Dendritic cell treated with granulocyte-macrophage colony-stimulating factor and Interleukin-4, amounts not matched to agents 40 ng/mL and 50 ng/mL, for 4 days (primary cell): Measurements from ENCODE around the gene STIM1.

Experiments used
- H3K27ac Mint-ChIP-seq: one replicate; pipeline ENCODE4 v1.8.0; 2022; ENCODE audit warnings: mild to moderate bottlenecking, mixed read lengths
- H3K27me3 Mint-ChIP-seq: one replicate; pipeline ENCODE4 v1.8.0; 2022; ENCODE audit warnings: mild to moderate bottlenecking, mixed read lengths
- H3K36me3 Mint-ChIP-seq: one replicate; pipeline ENCODE4 v1.8.0; 2022; ENCODE audit warnings: low read depth, mixed read lengths
- H3K4me1 Mint-ChIP-seq: one replicate; pipeline ENCODE4 v1.8.0; 2022; ENCODE audit warnings: low read depth, mixed read lengths
- H3K4me3 Mint-ChIP-seq: one replicate; pipeline ENCODE4 v1.8.0; 2022; ENCODE audit warnings: mild to moderate bottlenecking, moderate library complexity, mixed read lengths
- H3K9me3 Mint-ChIP-seq: one replicate; pipeline ENCODE4 v1.8.0; 2022; ENCODE audit warnings: mixed read lengths
- intact Hi-C: fragments of 100-400 bp; cut with micrococcal nuclease; formaldehyde crosslinking; loops from one replicate; pipeline ENCODE4 v1.15.0; 2022

STIM1 gene

DNA sequence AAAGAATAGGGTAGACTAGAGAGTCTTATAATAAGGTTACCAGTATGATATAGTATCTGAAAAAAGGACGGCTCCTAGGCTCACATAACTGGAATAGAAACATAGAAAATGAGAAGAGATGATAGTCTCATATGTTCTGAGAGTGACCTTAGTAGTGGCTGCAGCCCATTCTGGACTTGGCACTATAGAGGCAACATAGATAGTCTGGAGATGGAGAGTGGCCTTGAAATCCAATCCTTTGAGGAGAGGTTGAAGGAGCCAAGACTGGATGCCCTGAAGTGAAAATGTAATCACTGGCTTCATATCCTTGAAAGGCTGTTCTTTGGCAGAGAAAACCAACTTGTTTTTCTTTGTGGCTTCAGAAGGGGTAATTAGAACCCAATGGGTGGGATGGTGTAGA, 81.1 kb downstream of the STIM1 start:
- intact Hi-C loops, result no loop called here
- Mint-ChIP-seq H3K36me3 (no peaks in the 10 kb centered on the region), H3K4me1 (peaks cover 41% of the 10 kb centered on the region), H3K4me3 (no peak overlapping the region), H3K27me3 (no peaks in the 10 kb centered on the region), H3K9me3 (no peaks in the 10 kb centered on the region), H3K27ac (no peak overlapping the region)

DNA sequence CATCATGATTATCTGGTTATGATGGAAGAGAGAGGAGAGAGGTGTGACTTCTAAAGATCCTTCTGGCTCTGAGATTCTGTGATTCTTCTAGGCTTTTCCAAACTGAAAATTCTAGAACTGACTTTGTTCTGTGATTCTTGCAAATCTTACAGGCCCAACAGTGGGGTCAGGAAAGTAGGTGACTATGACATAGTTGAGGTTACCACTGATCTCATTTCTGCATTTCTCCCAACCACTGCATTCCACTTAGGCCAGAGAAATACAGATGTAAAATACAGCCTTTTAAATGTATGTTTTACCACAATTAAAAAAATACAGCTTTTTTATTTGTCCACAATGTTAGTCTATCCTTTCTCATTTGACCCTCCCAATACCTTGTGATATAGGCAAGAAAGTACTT, 83.7 kb downstream of the STIM1 start:
- Mint-ChIP-seq H3K4me3 (no peak overlapping the region), H3K27ac (no peak overlapping the region), H3K27me3 (no peaks in the 10 kb centered on the region), H3K4me1 (peaks cover 53% of the 10 kb centered on the region), H3K36me3 (no peaks in the 10 kb centered on the region), H3K9me3 (no peaks in the 10 kb centered on the region)
- intact Hi-C loops, result no loop called here

- no peaks in the 10 kb centered on the region for H3K9me3 Mint-ChIP-seq
- no peak overlapping the region for H3K4me3 Mint-ChIP-seq
- H3K27me3 Mint-ChIP-seq, result no peaks in the 10 kb centered on the region
- peaks cover 53% of the 10 kb centered on the region for H3K4me1 Mint-ChIP-seq
- H3K27ac Mint-ChIP-seq, result no peak overlapping the region
- intact Hi-C loops, result no loop called here
- H3K36me3 Mint-ChIP-seq, result no peaks in the 10 kb centered on the region
These were observed 84.3 kb downstream of the STIM1 start for GRCh38 chr11:3939651-3940190.

GRCh38 chr11:3942160-3942955, 86.9 kb downstream of the STIM1 start:
- Mint-ChIP-seq H3K4me1 (peaks cover 69% of the 10 kb centered on the region), H3K4me3 (no peak overlapping the region), H3K27ac (no peak overlapping the region), H3K9me3 (no peaks in the 10 kb centered on the region), H3K27me3 (no peaks in the 10 kb centered on the region), H3K36me3 (no peaks in the 10 kb centered on the region)
- intact Hi-C loops, result no loop called here

DNA sequence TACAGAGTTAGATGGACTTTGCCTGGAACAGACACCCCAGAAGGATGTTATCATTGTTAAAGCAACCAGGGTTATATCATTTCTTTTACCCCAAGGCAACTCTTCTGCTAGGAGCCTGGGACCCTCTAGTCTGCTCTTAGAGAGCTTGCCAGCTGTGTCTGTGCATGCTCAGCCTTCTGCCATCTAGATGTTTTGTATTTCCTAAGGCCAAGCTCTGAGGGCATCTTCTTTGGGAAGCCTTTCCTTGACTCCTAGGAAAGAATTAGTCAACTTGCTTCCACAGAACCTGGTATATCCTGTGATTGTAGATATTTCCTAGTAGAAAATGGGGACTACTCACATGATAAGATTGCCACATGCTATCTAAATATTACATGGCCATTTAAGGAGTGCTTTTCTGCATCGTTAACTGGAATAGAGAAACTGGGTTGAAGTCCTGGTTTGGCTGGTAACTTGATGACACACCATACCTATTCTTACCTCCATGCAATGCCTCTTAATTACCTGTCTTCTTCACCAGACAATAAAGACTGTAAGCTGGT, 87.6 kb downstream of the STIM1 start:
- H3K27me3 Mint-ChIP-seq, result no peaks in the 10 kb centered on the region
- no peak overlapping the region for H3K4me3 Mint-ChIP-seq
- no peaks in the 10 kb centered on the region for H3K9me3 Mint-ChIP-seq
- H3K36me3 Mint-ChIP-seq, result peaks cover 5% of the 10 kb centered on the region
- peaks cover 75% of the 10 kb centered on the region for H3K4me1 Mint-ChIP-seq
- intact Hi-C loops, result no loop called here
- H3K27ac Mint-ChIP-seq, result no peak overlapping the region

DNA sequence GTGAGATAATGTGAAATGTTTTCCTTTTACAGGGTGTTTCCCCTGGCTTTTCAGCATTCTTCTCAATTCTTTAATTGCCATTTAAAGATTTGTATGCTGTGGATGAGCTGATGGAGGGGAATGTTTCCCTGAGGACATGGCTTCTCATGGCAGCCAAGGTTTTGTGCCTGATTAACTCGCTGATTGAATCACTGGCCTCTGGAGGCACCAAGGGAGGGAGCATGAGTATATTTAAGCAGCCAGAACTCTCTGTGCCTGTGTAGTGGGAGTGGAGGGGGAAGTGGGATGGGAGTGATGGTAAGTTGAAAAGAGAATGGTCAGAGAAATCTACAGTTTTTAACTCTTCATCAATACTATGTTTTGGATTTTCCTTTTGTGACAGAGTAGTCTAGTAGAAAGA, 88.7 kb downstream of the STIM1 start:
- Mint-ChIP-seq H3K4me1 (peaks cover 76% of the 10 kb centered on the region), H3K27ac (no peak overlapping the region), H3K27me3 (no peaks in the 10 kb centered on the region), H3K9me3 (no peaks in the 10 kb centered on the region), H3K36me3 (peaks cover 5% of the 10 kb centered on the region), H3K4me3 (no peak overlapping the region)
- intact Hi-C loops, result no loop called here

- peaks cover 5% of the 10 kb centered on the region for H3K36me3 Mint-ChIP-seq
- no peaks in the 10 kb centered on the region for H3K9me3 Mint-ChIP-seq
- peak overlapping the region; percentile 25 for H3K27ac Mint-ChIP-seq
- no peaks in the 10 kb centered on the region for H3K27me3 Mint-ChIP-seq
- no peak overlapping the region for H3K4me3 Mint-ChIP-seq
- H3K4me1 Mint-ChIP-seq, result peaks cover 75% of the 10 kb centered on the region
- intact Hi-C loops, result no loop called here
These were observed 91.1 kb downstream of the STIM1 start for GRCh38 chr11:3946455-3947017.

DNA sequence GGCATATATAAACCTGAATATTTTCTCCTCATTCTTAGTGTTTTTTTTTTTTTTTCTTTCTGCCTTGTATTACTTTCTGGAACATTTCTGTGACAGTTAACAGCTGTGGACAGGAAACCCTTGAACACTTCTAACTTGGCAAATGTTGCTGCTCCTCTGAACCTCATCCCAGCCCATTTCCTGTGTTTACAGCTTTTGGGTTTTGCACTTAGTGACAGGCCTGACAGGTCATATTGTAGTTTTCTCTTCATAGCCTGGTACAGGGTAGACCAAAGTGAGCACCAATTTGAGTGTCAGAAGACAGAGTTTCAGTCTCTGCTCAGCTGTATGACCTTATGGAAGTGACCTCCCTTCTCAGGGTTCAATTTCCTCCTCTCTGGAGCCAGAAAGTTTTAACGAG, 91.6 kb downstream of the STIM1 start:
- intact Hi-C loops, result no loop called here
- H3K4me3 Mint-ChIP-seq, result no peak overlapping the region

DNA sequence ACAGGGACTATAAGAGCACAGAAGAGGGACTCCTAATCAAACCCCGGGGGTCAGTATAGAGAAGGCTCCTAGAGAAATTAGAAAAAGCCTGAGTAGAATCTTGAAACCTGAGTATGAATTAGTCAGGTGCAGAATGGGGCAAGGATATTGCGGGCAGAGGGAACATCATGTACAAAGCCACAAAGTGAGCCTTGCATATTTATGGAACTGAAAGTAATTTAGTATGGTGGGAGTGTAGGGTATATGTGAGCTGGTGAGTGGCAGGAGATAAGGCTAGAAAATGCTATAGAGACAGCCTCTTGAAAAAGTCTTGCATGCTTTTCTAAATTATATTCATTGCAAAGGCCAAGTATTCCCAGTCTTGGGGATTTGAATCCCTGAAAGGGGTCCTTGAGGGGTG, 93.7 kb downstream of the STIM1 start:
- no peak overlapping the region for H3K4me3 Mint-ChIP-seq
- peak overlapping the region; percentile 1 for H3K27ac Mint-ChIP-seq
- intact Hi-C loops, result no loop called here
- H3K27me3 Mint-ChIP-seq, result no peaks in the 10 kb centered on the region
- H3K9me3 Mint-ChIP-seq, result no peaks in the 10 kb centered on the region
- peaks cover 62% of the 10 kb centered on the region for H3K4me1 Mint-ChIP-seq
- peaks cover 8% of the 10 kb centered on the region for H3K36me3 Mint-ChIP-seq

More for the DNA sequence above, 91.6 kb downstream of the STIM1 start:
- peak overlapping the region; percentile 25 for H3K27ac Mint-ChIP-seq
- H3K27me3 Mint-ChIP-seq, result no peaks in the 10 kb centered on the region
- H3K36me3 Mint-ChIP-seq, result peaks cover 5% of the 10 kb centered on the region
- peaks cover 71% of the 10 kb centered on the region for H3K4me1 Mint-ChIP-seq
- H3K9me3 Mint-ChIP-seq, result no peaks in the 10 kb centered on the region

- no peak overlapping the region for H3K27ac Mint-ChIP-seq
- intact Hi-C loops, result loop anchor here (10.0 kb wide), 1 partner anchor 96 kb away; the partner anchor contains the start of gene STIM1
- no peak overlapping the region for H3K4me3 Mint-ChIP-seq
- H3K9me3 Mint-ChIP-seq, result no peaks in the 10 kb centered on the region
- no peaks in the 10 kb centered on the region for H3K27me3 Mint-ChIP-seq
- peaks cover 66% of the 10 kb centered on the region for H3K4me1 Mint-ChIP-seq
- peaks cover 13% of the 10 kb centered on the region for H3K36me3 Mint-ChIP-seq
These were observed 95.7 kb downstream of the STIM1 start for GRCh38 chr11:3950996-3951660.

DNA sequence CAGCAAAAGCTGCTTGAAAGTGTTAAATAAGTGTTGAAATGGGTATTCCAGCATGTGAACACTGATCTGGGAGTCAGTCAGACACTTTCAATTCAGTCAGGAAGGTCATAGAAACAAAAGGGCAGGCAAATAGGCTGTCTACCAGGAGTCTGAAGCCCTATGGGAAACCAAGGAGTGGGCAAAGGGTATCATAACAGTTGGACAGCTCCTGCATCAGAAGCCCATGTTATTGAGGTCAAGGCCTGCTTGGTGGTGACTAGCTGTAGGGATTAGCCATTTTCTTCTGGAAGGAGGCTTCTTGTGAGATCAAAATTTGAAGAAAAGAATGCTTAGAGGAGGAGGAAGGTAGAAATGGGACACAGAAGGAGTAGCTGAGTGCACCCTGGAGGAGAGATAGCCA, 97.3 kb downstream of the STIM1 start:
- Mint-ChIP-seq H3K4me3 (no peak overlapping the region), H3K27ac (no peak overlapping the region)

DNA sequence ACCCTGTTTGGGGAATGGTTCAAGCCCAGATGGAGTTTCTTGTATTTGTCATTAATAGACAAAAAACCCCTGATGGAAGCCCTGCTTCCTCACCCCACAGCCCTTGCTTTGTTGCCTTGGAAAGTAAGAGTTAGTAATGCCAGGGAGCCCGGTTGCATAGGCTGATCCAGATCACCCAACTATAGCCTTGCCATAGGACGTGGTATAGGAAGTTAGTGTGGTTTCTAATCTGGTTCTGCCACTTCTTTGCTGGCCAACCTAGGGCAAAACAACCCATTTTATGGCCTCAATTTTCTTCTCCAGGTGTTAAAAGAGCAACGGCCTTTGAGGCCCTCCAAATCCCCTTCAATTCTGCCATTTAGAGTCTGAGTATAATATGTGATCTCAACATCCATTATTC, 97.9 kb downstream of the STIM1 start:
- intact Hi-C loops, result loop anchor here (10.0 kb wide), 1 partner anchor 99 kb away; the partner anchor contains the start of gene STIM1
- Mint-ChIP-seq H3K4me1 (peaks cover 47% of the 10 kb centered on the region), H3K36me3 (peaks cover 8% of the 10 kb centered on the region), H3K27me3 (no peaks in the 10 kb centered on the region), H3K9me3 (no peaks in the 10 kb centered on the region), H3K27ac (no peak overlapping the region), H3K4me3 (no peak overlapping the region)

More for the DNA sequence above, 97.3 kb downstream of the STIM1 start:
- no peaks in the 10 kb centered on the region for H3K9me3 Mint-ChIP-seq
- H3K36me3 Mint-ChIP-seq, result peaks cover 11% of the 10 kb centered on the region
- H3K27me3 Mint-ChIP-seq, result no peaks in the 10 kb centered on the region
- intact Hi-C loops, result loop anchor here (10.0 kb wide), 1 partner anchor 98 kb away; the partner anchor contains the start of gene STIM1
- peaks cover 50% of the 10 kb centered on the region for H3K4me1 Mint-ChIP-seq

GRCh38 chr11:3954448-3955298, 99.2 kb downstream of the STIM1 start:
- intact Hi-C loops, result loop anchor here (10.0 kb wide), 1 partner anchor 100 kb away; the partner anchor contains the start of gene STIM1
- Mint-ChIP-seq H3K4me3 (no peak overlapping the region), H3K27me3 (no peaks in the 10 kb centered on the region), H3K9me3 (no peaks in the 10 kb centered on the region), H3K27ac (no peak overlapping the region), H3K4me1 (peaks cover 41% of the 10 kb centered on the region), H3K36me3 (peaks cover 8% of the 10 kb centered on the region)
